GM03348 (cell line): Measurements from ENCODE around the gene ST13.
"Not testable (repeated sequence)": the region's sequence is repeated elsewhere in the genome, so short reads cannot be mapped to it uniquely, and the experiment has no call there.

ENCODE experiments used
- DNase-seq: peaks from one replicate; pipeline ENCODE4 v3.0.0; 2012; ENCODE audit warnings: low spot score

Gene ST13

DNA sequence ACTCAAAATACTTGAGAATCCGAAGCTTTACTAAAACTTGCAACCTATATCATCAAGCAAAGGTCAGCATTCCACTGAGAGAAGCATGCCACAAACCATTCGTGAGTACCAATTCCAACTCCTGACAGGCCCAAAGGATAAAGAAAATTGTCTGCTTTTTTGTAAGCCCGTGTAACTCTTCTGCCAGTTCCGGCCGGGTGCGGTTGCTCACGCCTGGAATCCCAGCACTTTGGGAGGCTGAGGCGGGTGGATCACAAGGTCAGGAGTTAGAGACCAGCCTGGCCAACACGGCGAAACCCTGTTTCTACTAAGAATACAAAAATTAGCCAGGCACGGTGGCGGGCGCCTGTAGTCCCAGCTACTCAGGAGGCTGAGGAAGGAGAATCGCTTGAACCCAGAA lies 74.7 kb downstream of the ST13 start:
- not testable (repeated sequence) for DNase-seq
